T-helper 9 cell (primary cell): ENCODE results near the gene PARL.

Source experiments
- DNase-seq: peaks from one replicate; pipeline ENCODE4 v3.0.0-alpha.2; 2020

Gene PARL

DNA sequence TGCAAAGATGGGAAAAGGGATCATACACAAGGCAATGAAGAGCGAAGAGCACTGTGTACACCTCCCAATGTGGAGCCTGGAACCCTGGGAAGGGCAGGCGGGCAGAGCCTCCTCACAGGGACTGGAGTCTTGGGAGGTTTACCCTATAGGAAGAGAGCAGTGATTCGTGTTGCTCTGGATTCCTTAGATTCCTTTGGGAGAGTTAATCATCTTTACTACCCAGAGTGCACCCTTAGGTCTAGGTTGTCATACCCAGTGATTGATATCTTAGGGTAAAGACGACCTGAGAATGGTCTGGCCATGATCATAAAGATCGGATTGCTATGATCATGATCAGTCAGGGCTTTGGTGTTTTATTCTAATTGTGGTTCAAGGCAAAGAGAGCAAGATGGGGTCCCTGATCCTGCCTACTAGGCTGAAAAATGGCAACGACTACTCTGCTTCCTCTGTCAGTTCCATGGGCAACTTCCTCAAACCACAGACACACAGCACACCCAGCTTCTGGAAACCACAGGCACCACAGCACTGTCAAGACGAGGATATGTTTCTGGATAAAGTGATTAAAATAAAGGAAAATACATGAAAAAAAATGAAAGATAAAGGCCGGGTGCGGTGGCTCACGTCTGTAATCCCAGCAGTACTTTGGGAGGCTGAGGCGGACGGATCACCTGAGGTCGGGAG, 38.9 kb downstream of the PARL start:
- DNase-seq: no peak

DNA sequence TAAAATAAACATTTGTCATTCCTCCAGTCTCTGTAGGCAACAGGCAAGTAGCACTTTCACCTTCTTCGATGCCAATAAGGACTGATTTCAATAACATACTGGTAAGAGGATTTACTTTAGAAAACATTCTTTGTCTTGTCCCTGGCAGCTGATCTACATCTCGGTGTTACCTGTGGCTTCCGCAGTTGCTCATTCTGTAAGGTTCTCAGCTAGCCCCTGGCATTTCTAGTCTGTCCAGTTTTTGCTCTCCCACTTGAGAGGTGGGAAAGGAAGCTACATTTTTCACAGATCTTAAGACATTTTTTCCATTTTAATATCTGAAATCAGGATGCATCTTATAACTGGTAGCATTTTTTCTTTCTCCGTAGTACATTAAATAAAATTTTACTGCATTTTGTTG, 39.6 kb downstream of the PARL start:
- no peak for DNase-seq

DNA sequence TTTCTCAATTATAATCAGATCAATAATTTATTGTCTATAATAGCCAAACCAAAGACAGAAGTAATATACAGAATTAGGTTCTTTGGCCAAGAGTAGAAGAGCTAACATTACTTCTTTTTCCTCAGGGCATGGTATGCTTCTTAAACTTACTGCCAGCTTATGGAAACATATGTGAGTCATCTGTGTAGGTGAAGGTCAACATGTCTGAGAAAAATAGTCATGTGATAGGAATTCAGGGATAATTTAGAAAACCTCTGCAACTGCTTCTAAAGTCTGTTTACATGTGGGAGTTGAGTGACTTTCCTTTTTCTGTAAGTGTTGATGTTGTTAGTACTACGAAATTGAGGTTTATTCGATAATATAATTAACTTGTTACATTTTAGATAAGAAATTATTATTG, 40.1 kb downstream of the PARL start:
- no peak for DNase-seq

DNA sequence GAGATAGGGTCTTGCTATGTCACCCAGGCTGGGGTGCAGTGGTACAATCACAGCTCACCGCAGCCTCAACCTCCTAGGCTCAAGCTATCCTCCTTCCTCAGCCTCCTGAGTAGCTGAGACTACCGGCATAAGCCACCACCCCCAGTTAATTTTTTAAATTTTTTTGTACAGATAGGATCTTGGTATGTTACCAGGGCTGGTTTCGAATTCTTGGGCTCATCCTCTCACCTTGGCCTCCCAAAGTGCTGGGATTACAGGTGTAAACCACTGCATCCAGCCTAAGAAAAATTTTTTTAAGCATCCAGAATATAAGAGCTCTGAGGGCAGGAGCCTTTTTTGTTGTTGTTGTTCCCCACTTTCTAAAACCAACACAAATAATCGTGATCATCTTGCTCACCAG, 44.9 kb downstream of the PARL start:
- DNase-seq: no peak

DNA sequence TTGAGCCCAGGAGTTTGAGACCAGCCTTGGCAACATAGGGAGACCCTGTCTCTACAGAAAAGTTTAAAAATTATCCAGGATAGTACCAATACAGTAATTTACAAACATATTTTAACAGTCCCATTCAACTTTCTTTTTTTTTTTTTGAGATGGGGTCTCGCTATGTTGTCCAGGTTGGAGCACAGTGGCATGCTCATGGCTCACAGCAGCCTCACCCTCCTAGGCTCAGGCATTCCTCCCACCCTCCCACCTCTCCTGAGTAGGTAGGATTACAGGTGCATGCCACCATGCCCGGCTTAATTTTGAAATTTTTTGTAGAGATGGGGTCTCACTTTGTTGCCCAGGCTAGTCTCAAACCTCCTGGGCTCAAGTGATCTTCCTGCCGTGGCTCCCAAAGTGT, 46.8 kb downstream of the PARL start:
- DNase-seq: no peak

DNA sequence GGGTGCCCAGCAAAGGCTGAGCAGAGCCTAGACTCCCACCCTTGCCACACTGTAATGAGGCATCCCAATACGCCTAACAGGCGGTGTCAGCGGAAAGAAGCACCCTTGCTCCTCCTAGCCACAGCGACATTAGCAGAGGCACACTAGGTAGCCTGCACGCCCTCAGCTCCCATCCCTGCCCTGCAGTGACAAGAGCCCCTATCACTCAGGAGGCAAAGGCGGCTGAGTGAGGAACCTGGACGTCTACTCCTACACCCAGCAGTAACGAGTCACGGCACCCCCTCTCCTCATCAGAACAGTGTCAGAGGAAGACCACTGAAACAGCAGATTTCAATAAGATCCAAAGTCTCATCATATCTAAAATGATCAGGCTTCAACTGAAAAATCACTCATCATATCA, 47.3 kb downstream of the PARL start:
- DNase-seq: no peak

DNA sequence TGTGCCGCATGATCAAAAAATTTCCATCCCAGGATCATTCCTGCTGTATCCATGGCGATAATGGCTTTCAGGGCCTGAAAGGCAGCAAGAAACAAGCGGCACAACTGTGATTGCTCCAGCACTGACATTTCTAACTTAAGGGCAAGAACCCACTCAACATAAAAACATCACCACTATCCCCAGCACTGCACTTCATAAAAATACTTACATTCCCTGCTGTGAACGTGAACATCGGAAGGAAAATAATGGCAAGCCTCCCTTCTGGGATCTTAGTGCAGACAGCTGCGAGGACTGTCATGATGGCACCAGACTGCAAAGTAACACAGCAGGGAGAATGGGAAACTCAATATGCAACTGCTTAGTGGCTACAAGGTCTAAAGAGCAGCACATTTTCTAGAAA, 51.2 kb downstream of the PARL start:
- DNase-seq: no peak

DNA sequence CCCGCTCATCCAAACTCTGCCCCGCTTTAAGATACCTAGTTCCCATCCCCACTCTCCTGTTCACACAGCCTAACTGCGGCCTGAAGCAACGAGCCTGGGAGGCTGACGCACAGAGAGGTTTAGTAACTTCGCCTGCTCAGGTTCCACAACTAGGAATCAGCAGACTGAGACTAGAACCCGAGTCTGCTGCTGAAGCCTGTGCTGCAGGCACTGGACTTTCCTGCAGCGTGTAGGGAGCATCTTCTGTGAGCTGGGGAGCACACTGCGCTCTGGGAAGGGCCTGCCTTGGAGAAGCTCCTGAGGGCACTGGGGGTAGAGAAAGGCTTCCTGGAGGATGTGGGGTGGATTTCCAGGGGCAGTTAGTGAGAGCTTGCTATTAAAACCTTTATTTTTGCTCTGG, 54.5 kb downstream of the PARL start:
- DNase-seq: no peak

DNA sequence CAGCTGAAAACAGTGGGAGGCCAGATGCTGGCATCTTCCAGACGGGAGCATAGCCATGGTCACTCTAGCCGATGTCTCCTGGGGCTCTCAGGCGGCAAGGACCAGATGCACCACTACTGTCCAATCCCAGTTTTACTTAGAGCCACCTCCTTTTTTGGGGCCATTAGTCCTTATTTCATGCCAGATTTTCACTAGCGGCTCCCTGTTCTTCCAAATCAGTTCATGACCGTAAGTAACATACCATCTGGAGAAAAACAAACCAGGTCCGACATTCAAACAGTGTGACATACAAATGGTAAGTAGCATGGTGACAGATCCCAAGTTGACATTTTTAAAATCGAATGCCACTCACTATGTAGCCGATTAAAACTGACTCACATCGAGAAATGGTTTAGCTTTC, 55.2 kb downstream of the PARL start:
- DNase-seq: no peak

DNA sequence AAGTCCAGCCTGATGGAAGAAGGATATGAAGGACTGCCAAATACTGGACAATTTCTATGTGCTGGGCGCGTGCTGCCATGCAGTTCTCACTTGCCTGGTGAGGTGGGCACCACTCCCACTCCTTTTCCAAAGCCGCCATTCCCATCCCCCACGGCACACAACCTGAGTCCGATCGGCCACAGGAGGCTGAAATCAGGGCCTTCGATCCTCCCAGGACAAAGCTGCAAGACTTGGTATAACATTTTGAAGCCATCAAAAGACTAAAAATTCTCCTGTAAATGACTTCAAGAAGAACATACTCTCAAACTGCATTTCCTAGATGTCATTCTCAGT, 56.2 kb downstream of the PARL start:
- no peak for DNase-seq

DNA sequence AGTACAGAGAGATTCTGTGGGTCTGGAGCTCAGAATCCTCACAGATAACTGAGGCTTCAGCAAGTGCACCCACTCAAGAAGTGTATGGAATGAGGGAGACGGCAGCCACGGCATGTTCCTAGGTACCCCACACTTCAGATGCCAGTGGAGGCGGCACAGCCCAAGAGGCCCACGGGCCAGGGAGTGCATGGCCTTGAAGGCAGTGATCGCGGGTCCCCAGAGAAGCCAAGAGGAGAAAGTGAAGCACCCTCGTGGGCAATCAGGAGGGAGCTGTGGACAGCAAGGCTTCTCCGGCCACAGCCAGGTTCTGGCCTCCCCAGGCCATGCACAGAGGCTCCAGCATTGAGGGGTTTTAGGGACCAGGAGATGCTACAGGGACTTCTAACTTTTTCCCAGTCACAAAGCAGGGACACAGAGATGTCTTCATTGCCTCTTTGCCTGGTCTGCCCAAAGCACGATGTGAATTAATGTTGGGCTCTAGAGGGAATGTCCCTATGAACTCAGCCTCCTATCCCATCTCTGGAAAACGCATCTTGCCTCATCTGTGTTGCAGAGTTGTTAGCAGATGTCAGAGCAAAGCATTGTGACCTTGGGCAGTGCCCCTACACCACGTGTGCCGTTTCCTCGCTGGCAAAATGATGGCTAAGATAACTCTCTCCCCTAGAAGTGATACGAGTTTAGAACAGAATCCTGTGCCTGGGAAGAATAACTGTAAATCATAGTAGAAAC, 56.7 kb downstream of the PARL start:
- DNase-seq: no peak

DNA sequence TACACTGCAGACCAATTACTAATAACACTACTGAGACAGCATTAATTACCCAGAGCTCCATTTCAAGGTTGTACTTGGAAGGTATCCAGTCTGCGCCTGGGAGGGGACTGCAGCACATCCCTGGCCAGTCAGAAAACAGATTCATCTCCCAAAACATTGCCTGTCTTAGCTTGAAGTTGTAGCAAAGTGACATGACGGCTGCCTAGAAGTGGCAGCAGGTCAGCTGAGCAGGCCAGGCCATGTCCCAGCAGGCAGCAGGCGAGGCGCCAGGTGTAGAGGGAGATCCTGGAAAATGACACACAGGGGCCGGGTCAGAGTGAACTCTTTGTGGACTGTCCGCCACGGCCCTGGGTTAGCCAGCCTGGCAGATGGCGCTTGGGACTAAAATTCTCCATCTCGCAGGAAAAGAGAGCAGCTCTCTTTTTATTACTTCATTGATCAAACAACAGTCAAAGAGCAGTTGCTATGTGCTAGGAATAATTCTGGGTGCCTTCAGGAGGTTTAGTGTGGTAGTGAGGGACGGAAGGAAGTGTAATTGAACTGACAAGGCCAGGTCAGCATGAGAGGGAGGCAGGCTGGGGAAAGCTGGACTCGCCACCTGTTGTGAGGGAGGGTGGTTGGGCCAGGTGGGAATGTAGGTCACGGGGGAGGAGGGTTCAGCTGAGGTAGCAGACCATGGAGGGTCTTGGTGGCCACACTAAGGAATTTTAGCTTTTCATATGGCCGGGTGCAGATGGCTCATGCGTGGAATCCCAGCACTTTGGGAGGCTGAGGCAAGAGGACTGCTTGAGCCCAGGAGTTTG, 58.0 kb downstream of the PARL start:
- DNase-seq: no peak

DNA sequence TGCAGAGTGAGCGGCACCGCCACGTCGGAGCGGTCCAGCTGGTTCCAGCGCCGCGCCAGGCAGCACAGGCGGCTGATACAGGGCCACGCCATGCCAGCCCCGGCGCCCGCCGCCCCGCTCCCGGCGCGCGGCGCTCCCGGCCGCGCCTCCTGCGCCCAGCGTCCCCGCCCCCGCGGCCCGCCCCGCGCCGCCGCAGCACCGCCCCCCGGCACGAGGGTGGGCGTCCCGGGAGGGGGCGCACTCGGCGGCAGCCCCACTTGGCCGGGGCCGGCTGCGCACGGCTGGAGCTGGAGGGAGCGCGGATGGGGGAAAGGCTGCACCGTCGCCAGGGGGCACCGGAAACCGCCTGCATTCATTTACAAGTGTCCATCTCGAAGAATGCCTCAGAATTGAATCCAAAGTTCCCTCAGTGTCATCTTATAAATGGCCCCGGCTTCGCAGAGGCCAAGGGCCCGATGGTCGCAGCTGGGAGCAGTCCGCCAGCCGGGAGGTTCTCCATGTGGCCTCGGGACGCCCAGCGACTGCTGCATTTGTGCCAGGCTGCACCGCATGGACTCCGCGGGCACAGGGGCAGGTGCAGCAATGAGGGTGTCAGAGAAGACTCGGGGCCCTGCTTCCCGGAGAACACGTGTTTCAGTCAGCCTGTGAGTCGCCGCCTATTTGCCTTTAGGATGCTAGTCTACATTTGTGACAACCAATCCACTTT, 59.1 kb downstream of the PARL start, which contains the start of gene MAP6D1:
Gene MAP6D1, minus strand, starts transcription at position 122 of the 706 bp plus-strand sequence. Its CDS starts 30 bp downstream, at position 92.
- DNase-seq: no peak

DNA sequence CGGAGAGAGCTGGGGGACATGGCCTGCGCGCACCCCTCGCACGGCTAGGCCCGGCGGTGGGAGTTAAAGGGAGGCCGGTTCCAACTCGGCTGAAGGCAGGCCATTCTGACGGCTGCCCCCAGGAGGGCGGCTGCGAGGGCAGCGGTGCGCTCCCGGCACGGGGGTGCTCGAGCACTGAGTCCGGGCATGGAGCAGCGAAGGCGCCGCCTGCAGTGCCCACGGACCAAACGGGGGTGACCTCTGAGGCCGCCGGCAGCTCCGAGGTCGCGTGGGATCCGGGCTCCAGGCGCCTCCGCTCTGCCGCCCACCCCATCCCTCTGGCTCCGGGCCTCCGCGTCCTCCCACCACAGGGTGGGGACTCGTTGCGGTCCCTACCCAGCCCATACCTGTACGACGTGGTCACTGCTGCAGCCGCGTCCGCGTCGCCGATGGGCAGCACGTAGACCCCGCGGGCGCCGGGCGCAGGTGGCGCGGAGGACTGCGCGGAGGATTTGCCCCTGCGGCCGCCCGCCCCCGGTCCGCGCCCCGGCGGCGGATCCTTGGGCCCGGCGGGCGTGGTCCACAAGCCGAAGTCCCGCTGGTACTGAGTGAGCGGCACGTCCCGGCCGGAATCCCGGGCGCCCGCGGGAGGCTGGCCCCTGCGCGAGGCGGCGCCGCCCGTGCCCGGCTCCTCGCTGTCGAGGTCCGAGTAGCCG, 59.8 kb downstream of the PARL start:
- no peak for DNase-seq

DNA sequence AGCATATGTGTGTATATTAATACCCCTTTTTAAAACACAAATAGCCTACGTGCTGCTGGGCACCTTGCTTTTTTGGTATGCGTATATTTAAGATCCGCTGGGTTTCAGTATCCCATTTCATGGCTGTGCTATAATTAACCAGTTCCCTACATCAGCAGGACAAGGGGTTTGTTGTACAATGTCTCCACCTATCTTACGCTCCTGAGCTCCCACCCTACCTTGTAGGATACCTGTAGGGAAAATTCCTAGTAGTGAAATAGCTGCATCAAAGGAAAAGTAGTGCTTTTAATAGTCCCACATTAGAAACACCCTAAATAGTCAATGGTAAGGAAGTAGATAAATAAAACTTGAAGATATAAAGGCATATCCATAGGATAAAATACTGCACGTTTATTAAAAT, 60.7 kb downstream of the PARL start:
- no peak for DNase-seq

DNA sequence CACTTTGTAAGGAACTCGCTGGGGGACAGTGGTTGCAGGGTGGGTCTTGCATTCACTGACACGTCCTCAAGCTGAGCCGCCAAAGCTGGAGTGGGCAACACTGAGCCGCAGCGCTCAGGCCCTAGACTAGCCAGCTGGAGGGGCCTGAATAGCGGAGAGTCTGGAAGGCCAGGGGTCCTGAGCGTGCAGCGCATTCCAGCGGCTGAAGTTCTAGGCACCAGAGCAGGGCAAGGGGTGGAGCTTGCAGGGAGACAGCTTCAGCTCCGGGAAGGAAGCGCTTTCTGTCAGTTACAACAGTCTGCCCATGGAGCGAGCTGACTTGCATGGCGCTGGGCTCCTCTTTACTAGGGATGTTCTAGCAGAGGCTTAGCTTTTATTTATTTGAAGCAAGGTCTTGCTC, 62.0 kb downstream of the PARL start:
- DNase-seq: no peak

DNA sequence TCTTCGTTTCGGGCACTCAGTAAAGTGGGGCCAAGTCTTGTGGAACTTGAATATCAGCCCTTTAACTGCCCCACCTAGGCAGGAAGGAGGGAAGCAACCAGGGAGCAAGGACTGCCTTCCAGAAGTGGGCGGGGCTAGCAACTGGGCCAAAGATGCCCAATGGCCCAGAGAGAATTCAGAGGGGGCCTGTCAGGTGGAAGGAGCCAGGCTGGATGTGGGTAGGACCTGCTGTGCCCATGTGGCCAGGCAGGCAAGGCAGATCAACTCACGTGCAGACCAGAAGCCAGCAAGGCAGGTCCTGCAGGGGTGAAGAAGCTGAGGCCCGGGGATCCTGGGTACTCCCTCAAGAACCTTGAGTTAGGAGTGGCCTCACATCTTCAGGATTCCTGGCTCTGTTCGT, 64.8 kb downstream of the PARL start:
- DNase-seq: no peak

DNA sequence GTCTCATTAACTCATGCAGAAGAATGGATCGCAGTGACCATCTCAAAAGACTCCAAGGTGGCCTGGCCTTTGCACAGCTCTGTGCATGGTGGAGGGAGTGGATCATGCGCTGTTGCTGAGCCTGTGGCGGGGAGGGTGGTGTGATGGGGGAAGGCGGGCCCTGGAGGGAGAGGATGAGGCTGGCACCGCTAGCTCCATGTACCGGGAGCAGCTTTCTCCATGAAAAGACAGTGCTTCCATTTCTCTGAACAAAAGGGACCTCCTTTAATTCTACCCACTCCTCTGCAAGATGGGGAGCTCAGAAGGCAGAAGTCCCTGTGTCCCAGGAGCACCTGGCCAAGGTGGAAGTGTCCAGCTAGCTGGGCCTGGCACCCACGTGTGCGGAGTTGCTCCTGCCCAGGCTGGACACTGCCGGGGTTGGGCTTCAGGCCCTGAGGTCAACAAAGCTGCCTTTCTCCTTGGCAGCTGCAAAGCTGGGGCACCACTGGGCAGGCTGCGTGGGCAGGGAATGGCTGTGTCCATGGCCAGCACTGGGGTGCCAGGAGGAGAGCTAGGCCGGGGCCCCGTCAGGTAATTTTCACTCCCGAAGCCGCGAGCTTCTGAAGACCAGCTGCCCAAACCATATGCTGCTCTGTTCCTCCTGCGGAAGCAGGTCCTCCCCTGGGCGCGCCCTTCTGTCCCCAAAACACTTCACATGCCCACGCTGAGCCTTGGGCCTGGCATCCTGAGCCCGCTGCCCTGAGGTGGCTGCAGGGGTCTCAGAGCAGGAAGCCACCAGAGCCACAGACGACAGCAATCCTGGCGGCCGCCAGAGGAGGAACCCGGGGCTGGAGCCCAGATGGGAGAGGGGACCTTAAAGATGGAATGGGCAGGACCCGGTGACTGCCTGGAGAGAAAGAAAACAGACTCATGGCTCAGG, 65.7 kb downstream of the PARL start:
- DNase-seq: no peak

DNA sequence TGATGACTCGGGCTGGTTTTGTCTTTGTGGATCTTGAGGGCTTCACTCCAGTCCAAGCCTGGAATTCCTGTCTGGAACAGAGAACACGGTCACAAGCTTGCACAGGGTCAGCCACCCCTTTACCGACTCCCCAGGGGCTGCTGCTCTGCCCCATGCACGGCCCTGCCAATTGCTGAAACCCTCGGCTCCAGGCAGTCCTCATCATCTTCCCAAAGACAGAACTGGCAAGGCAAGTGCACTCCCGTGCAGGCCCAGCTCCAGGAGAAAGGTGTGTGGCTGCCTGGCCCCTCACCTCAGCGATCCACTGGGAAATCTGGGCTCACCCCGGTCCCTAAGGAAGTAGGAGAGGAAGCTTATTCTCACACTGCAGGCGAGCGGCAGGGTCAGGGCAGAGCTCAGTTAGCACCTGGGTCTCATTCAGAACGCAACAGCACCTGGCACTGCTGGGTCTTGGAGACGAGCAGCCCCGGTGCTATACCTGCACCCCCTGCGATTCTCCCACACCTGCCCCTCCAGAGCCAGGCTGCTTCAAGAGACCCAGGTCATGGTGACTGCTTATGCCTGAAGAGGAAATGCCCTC, 66.5 kb downstream of the PARL start:
- DNase-seq: no peak

DNA sequence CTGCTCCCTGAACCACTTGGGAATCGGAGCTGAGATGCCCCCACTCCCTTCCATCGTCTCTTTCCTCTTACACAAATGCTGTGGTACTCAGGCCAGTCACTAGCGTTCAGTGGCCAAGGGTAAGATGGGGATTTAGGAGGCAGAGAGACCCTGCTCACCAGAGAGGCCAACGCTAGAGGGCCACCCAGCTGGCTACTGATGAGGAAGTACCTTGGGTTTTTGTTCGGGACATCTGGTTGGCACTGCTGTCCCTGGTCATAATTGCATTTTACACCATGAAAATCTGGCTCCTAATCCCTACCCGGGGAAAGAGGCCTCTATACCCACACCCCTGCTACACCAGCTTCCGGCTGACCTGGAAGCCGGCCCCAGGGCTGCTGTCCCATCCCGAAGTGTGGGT, 67.0 kb downstream of the PARL start:
- no peak for DNase-seq
